GM12878 (cell line): ENCODE measurements around the gene BIRC6. TPM values are rescaled to one million over a fixed set of nuclear protein-coding genes. Genes with fewer than 3 reads are reported as not detected.
A peak's percentile ranks its signal among the peaks of the same experiment; 100 is the strongest.
"Not testable (repeated sequence)": the region's sequence is repeated elsewhere in the genome, so short reads cannot be mapped to it uniquely, and the experiment has no call there.

Source experiments
- ATAC-seq: fragments of 200-7000 bp; cut with Tn5 transposase; 3 replicates; pipeline ENCODE4 v1.9.1; 2020; ENCODE audit warnings: mild to moderate bottlenecking, moderate library complexity
- BruUV-seq: library from RNA; stranded (reverse); fragments of 400-500 nt; replicated peaks from 2 replicates; lab custom pipeline; 2021; lab: Mats Ljungman, UMichigan
- CTCF ChIA-PET: fragments of 300-600 bp; sonication (Branson Sonifier 250); formaldehyde crosslinking; extraction: SDS; loops from one replicate; lab custom pipeline; 2021; ENCODE audit warnings: inconsistent platforms; lab: Yijun Ruan, JAX
- POLR2A ChIA-PET: fragments of 350-600 bp; formaldehyde crosslinking; extraction: SDS; loops from one replicate; lab custom pipeline; 2021; ENCODE audit warnings: inconsistent platforms; lab: Charles Lee
- RAD21 ChIA-PET: fragments of 300-600 bp; sonication (Branson Sonifier 250); formaldehyde crosslinking; loops from one replicate; lab custom pipeline; 2023; ENCODE audit warnings: antibody characterized with exemption; ENCODE audit not compliant: unreplicated experiment; lab: Charles Lee
- SMC1A ChIA-PET: fragments of 300-600 bp; sonication (Branson Sonifier 250); formaldehyde crosslinking; loops from one replicate; lab custom pipeline; 2023; ENCODE audit not compliant: unreplicated experiment, uncharacterized antibody; lab: Charles Lee
- DNase-seq: peaks from one replicate; pipeline ENCODE4 v3.0.0-alpha.2; 2011; ENCODE audit warnings: low read depth, low spot score
- FAIRE-seq: peaks from 3 replicates; lab custom pipeline; 2011; peaks lifted over from hg19 to GRCh38; lab: Jason Lieb, UNC
- H2AFZ ChIP-seq: 2 replicates; pipeline ENCODE4 v1.6.0; 2011; ENCODE audit warnings: low read depth, low read length, control low read depth; ENCODE audit not compliant: control insufficient read depth
- H3K27ac ChIP-seq: 2 replicates; pipeline ENCODE4 v1.5.1; 2011; ENCODE audit warnings: control low read depth; ENCODE audit not compliant: control insufficient read depth, insufficient read depth
- H3K27me3 ChIP-seq, 2 experiments: replicated peaks in 1 of 2; 2 replicates each; pipeline versions ENCODE4 v1.6.0 to v1.6.1; 2011; ENCODE audit warnings: low read length in 1 of 2; ENCODE audit not compliant: control insufficient read depth in 2 of 2, insufficient read depth in 2 of 2
- H3K36me3 ChIP-seq, 2 experiments: 2 replicates each; pipeline ENCODE4 v1.5.1; 2011; ENCODE audit warnings: low read length in 1 of 2; ENCODE audit not compliant: control insufficient read depth in 2 of 2, insufficient read depth in 2 of 2
- H3K4me1 ChIP-seq: 2 replicates; pipeline ENCODE4 v1.6.1; 2011; ENCODE audit warnings: mild to moderate bottlenecking, low read length, moderate library complexity, mixed read lengths; ENCODE audit not compliant: control insufficient read depth, insufficient read depth
- H3K4me2 ChIP-seq: 2 replicates; pipeline ENCODE4 v1.6.0; 2011; ENCODE audit warnings: control low read depth; ENCODE audit not compliant: control insufficient read depth, insufficient read depth
- H3K4me3 ChIP-seq: fragments of 200-600 bp; sonication (generic); 2 replicates; pipeline ENCODE4 v1.5.1; 2016
- H3K79me2 ChIP-seq: 2 replicates; pipeline ENCODE4 v1.6.0; 2011; ENCODE audit warnings: low read length; ENCODE audit not compliant: control insufficient read depth, insufficient read depth
- H3K9ac ChIP-seq: 2 replicates; pipeline ENCODE4 v1.8.0; 2011; ENCODE audit warnings: low read length, control low read depth, mixed read lengths; ENCODE audit not compliant: control insufficient read depth, insufficient read depth
- H3K9me3 ChIP-seq: replicated peaks from 3 replicates; pipeline ENCODE4 v1.5.1; 2011; ENCODE audit warnings: mild to moderate bottlenecking, low read length; ENCODE audit not compliant: control insufficient read depth, insufficient read depth
- H4K20me1 ChIP-seq: 2 replicates; pipeline ENCODE4 v1.6.0; 2011; ENCODE audit not compliant: control insufficient read depth, insufficient read depth
- NBN ChIP-seq: fragments of 450-650 bp; IDR thresholded peaks from 2 replicates; pipeline ENCODE4 v1.6.1; 2016
- WGBS: methylation state at CpG from one replicate; pipeline ENCODE4 v1.1.6; 2016; ENCODE audit warnings: low lambda C conversion rate; ENCODE audit not compliant: insufficient replicate concordance, insufficient coverage; ENCODE audit errors: missing lambda C conversion rate; 5-methylcytosine and 5-hydroxymethylcytosine counted together
- in situ Hi-C: fragments of 300-500 bp; cut with MboI; formaldehyde crosslinking; loops from 9 replicates; pipeline ENCODE4 v1.14.3; 2018; ENCODE audit warnings: mixed read lengths
- intact Hi-C: fragments of 100-400 bp; cut with micrococcal nuclease; formaldehyde crosslinking; loops from one replicate; pipeline ENCODE4 v1.14.2; 2022; ENCODE audit not compliant: unreplicated experiment
- polyA plus RNA-seq, 11 experiments: library from polyadenylated mRNA; depleted of rRNA in 4 of 11; unstranded in 6 of 11; stranded (reverse) in 5 of 11; fragments of >200 nt; fragmentation: Nextera tagmentation in 4 of 11; fragmentation: Illumina TruSeq in 1 of 11; extraction: Ambion mirVana in 4 of 11; extraction: Trizol in 1 of 11; gene quantifications; 1 replicate in 1 of 11; 2 replicates in 10 of 11; pipeline versions ENCODE4 v1.2.1 to v1.2.3, GENCODE V29; 2011 to 2016; ENCODE audit warnings: inconsistent platforms in 2 of 11, missing spikeins in 2 of 11, low read depth in 1 of 11
- total RNA-seq, 4 experiments: library from RNA; depleted of rRNA in 3 of 4; stranded (reverse); fragments of >200 nt in 3 of 4; fragmentation: Illumina TruSeq in 1 of 4; extraction: Trizol in 1 of 4; gene quantifications; 2 replicates each; pipeline versions ENCODE4 v1.2.1 to v1.2.3, GENCODE V29; 2013 to 2021

The BIRC6 gene
- total and polyA plus RNA-seq, 10 of the 15 experiments (the other 5 are each of a cell fraction or from before 2014, with no cell fraction given), result 18.8 to 118 (median 55.0) TPM

DNA sequence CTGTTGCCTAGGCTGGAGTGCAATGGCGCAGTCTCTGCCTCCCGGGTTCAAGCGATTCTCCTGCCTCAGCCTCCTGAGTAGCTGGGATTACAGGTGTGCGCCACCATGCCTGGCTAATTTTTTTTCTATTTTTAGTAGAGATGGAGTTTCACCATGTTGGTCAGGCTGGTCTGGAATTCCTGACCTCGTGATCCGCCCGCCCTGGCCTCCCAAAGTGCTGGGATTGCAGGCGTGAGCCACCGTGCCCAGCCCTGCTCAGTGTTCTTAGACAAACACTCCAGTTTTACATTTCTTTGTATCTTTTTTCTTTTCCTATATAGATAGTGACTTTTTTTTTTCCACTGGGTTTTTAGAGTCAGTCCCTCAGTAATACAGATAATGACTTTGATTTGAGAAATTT is 7.5 kb downstream of the BIRC6 start:
- H3K9ac ChIP-seq, RAD21 ChIA-PET, H3K4me1 ChIP-seq, H4K20me1 ChIP-seq, DNase-seq, H3K4me2 ChIP-seq, H3K27me3 ChIP-seq, SMC1A ChIA-PET, H3K27ac ChIP-seq, H3K36me3 ChIP-seq, H3K9me3 ChIP-seq, FAIRE-seq, H3K4me3 ChIP-seq, ATAC-seq, BruUV-seq, H2AFZ ChIP-seq, in situ Hi-C loops: not testable (repeated sequence)
- ChIA-PET POLR2A (interaction anchor here (0.6 kb wide), 1 partner anchor 84 kb away, joined by 3 read pairs; no protein-coding TSS in a partner anchor), CTCF (interaction anchor here (0.6 kb wide), 1 partner anchor 388 kb away, joined by 3 read pairs; no protein-coding TSS in a partner anchor)
- peaks cover 96% of the 10 kb centered on the region for H3K79me2 ChIP-seq
- 96% methylated on average over 9 of the region's 9 CpGs for WGBS
- TF ChIP-seq NBN, result 0 out of 2 replicates have a peak, but pooled peaks have one; percentile 15
- intact Hi-C loops, result loop anchor here (10.0 kb wide), 1 partner anchor 1131 kb away; no protein-coding TSS in a partner anchor

DNA sequence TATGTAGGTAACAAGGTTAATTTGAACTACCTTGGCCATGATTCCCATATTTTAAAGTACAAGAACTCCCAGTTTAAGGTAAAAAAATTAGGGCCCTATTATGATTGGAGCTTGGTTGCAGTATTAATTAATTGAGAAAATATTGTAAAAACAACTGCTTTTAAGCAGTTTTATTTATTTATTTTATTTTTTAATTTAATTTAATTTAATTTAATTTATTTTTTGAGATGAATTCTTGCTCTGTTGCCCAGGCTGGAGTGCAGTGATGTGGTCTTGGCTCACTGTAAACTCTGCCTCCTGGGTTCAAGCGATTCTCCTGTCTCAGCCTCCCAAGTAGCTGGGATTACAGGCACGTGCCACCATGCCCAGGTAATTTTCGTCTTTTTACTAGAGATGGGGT is 8.9 kb downstream of the BIRC6 start:
- DNase-seq, SMC1A ChIA-PET, H3K27ac ChIP-seq, H3K4me1 ChIP-seq, H3K9me3 ChIP-seq, RAD21 ChIA-PET, BruUV-seq, H3K27me3 ChIP-seq, FAIRE-seq, H4K20me1 ChIP-seq, ATAC-seq, H2AFZ ChIP-seq, H3K9ac ChIP-seq, H3K36me3 ChIP-seq, H3K4me3 ChIP-seq, H3K4me2 ChIP-seq, in situ Hi-C loops: not testable (repeated sequence)
- peaks cover 94% of the 10 kb centered on the region for H3K79me2 ChIP-seq
- ChIA-PET POLR2A (interaction anchor here (0.6 to 0.7 kb wide), 2 partner anchors 96 to 98 kb away, joined by 5 to 6 read pairs; no protein-coding TSS in a partner anchor), CTCF (interaction anchor here (1.1 kb wide), 1 partner anchor 13 kb away, joined by 3 read pairs; no protein-coding TSS in a partner anchor)
- 98% methylated on average over 3 of the region's 3 CpGs for whole genome bisulfite sequencing
- intact Hi-C loops, result loop anchor here (10.0 kb wide), 1 partner anchor 1129 kb away; no protein-coding TSS in a partner anchor
